ENCODE data around the gene ULK1. TPM values are rescaled to one million over a fixed set of nuclear protein-coding genes. Genes with fewer than 3 reads are reported as not detected.
A peak's percentile ranks its signal among the peaks of the same experiment; 100 is the strongest.

The ULK1 gene
- total RNA-seq, 1 experiment from 2014 or later: 21.7 TPM

DNA sequence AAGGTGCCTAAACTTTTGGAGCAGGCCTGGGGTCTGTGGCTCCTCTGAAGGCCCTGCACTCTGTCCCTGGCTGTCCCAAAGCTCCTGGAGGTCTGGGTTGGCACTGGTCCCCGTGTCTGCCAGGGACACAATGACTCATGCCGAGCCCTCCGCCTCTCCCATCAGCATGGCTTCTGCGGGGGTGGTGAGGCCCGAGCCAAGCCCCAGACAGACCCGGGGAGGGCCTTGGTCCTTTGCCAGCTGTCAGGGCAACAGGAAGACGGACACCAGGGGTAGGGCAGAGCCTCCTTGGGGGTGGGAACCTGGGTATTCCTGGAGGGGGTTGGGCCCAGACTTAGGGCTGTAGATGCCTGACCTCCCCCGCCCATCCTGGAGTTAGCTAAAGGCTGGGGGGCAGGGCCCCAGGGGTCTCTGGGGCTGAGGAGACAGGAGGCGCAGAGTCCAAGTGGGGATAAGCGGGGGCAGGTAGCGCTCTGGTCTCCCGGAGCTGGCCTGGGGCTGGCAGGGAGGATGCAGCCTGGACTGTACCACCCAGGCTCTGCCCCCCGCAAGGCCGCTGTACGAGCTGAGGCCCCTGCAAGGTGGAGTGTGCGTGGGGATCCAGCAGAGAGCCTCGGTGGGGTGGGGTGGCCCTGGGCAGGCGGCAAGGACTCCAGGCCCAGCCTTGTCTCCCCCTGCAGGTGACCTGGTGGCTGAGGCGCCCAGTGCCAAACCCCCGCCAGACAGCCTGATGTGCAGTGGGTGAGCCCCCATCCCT lies 18.3 kb downstream of the ULK1 start:
- no peaks in the 10 kb centered on the region for H3K9me3 Mint-ChIP-seq (ENCODE audit: unreplicated experiment)
- H3K27ac Mint-ChIP-seq (ENCODE audit: low read depth, unreplicated experiment): no peak overlapping the region
- POLR2A ChIA-PET: no interaction called here
- CTCF ChIA-PET: no interaction called here
- H3K4me1 Mint-ChIP-seq (ENCODE audit: insufficient read depth, unreplicated experiment): peaks cover 9% of the 10 kb centered on the region
- H3K36me3 Mint-ChIP-seq (ENCODE audit: insufficient read depth, unreplicated experiment): peaks cover 50% of the 10 kb centered on the region
- no TSS peak for BruUV-seq (replicated peaks)
- DNase-seq (ENCODE audit: unreplicated experiment): peak; percentile 90
- intact Hi-C loops (cut with micrococcal nuclease): no loop called here
- TF ChIP-seq CTCF (IDR thresholded peaks at IDR 0.05; ENCODE audit: unreplicated experiment): no peak
- no peak overlapping the region for H3K4me3 Mint-ChIP-seq (ENCODE audit: unreplicated experiment)
- H3K27me3 Mint-ChIP-seq (ENCODE audit: insufficient read depth, unreplicated experiment): no peaks in the 10 kb centered on the region

DNA sequence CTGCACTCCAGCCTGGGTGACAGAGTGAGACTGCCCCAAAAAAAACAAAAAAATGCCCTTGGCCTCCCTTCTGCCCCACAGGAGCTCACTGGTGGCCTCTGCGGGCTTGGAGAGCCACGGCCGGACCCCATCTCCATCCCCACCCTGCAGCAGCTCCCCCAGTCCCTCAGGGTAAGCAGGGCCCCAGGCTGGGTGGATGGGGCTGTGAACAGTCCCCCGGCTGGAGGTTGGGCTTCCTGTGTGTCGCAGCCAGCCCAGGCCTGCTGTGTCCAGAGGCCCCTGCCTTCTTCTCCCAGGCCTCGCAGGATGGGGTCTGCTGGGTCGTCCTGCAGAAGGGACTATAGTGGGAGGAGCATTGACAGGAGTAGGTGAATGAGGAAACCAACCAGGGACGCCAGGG lies 19.2 kb downstream of the ULK1 start:
- Mint-ChIP-seq H3K4me3 (ENCODE audit: unreplicated experiment) (no peak overlapping the region), H3K9me3 (ENCODE audit: unreplicated experiment) (no peaks in the 10 kb centered on the region), H3K27ac (ENCODE audit: low read depth, unreplicated experiment) (no peak overlapping the region), H3K27me3 (ENCODE audit: insufficient read depth, unreplicated experiment) (no peaks in the 10 kb centered on the region), H3K36me3 (ENCODE audit: insufficient read depth, unreplicated experiment) (peaks cover 48% of the 10 kb centered on the region), H3K4me1 (ENCODE audit: insufficient read depth, unreplicated experiment) (peaks cover 9% of the 10 kb centered on the region)
- ChIA-PET POLR2A (no interaction called here), CTCF (interaction anchor here (0.8 kb wide), 1 partner anchor 109 kb away, joined by 3 read pairs; no protein-coding TSS in a partner anchor)
- TF ChIP-seq CTCF (IDR thresholded peaks at IDR 0.05; ENCODE audit: unreplicated experiment): no peak
- no peak for DNase-seq (ENCODE audit: unreplicated experiment)
- no TSS peak for BruUV-seq (replicated peaks)
- intact Hi-C loops (cut with micrococcal nuclease): no loop called here

GRCh38 chr12:131914179-131914702 lies 19.8 kb downstream of the ULK1 start:
- ChIA-PET POLR2A (no interaction called here), CTCF (interaction anchor here (0.8 kb wide), 1 partner anchor 108 kb away, joined by 3 read pairs; no protein-coding TSS in a partner anchor)
- no peak overlapping the region for H3K27ac Mint-ChIP-seq (ENCODE audit: low read depth, unreplicated experiment)
- intact Hi-C loops (cut with micrococcal nuclease): no loop called here
- peaks cover 9% of the 10 kb centered on the region for H3K4me1 Mint-ChIP-seq (ENCODE audit: insufficient read depth, unreplicated experiment)
- BruUV-seq (replicated peaks): no TSS peak
- no peak for DNase-seq (ENCODE audit: unreplicated experiment)
- H3K36me3 Mint-ChIP-seq (ENCODE audit: insufficient read depth, unreplicated experiment): peaks cover 42% of the 10 kb centered on the region
- TF ChIP-seq CTCF (IDR thresholded peaks at IDR 0.05; ENCODE audit: unreplicated experiment): no peak
- H3K4me3 Mint-ChIP-seq (ENCODE audit: unreplicated experiment): no peak overlapping the region
- no peaks in the 10 kb centered on the region for H3K27me3 Mint-ChIP-seq (ENCODE audit: insufficient read depth, unreplicated experiment)
- H3K9me3 Mint-ChIP-seq (ENCODE audit: unreplicated experiment): no peaks in the 10 kb centered on the region

DNA sequence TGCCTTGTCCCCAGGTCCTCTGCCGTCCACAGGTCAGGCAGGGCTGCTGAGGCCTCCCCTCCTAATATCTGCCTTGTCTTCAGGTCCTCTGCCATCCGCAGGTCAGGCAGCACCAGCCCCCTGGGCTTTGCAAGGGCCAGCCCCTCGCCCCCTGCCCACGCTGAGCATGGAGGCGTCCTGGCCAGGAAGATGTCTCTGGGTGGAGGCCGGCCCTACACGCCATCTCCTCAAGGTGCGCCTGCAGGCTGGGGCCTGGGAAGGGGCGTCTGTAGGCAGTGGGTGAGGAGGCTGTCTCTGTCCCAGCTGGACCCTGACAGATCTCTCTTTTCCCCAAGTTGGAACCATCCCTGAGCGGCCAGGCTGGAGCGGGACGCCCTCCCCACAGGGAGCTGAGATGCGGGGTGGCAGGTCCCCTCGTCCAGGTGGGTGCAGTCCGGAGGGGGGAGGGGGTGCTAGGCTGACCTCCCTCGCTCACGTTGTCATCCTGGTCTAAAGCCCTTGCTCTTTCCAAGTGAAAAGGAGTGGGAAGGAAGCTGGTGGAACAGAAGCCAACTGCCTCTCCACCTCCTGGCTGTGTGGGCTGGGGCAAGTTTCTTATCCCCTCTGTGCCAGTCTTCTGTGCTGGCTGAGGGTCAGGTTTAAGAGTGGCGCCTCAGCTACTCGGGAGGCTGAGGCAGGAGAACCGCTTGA lies 20.7 kb downstream of the ULK1 start:
- Mint-ChIP-seq H3K27ac (ENCODE audit: low read depth, unreplicated experiment) (no peak overlapping the region), H3K36me3 (ENCODE audit: insufficient read depth, unreplicated experiment) (peaks cover 45% of the 10 kb centered on the region), H3K27me3 (ENCODE audit: insufficient read depth, unreplicated experiment) (no peaks in the 10 kb centered on the region), H3K4me1 (ENCODE audit: insufficient read depth, unreplicated experiment) (peaks cover 9% of the 10 kb centered on the region), H3K9me3 (ENCODE audit: unreplicated experiment) (no peaks in the 10 kb centered on the region), H3K4me3 (ENCODE audit: unreplicated experiment) (no peak overlapping the region)
- intact Hi-C loops (cut with micrococcal nuclease): no loop called here
- ChIA-PET CTCF (interaction anchor here (0.5 to 0.7 kb wide), 2 partner anchors 32 to 61 kb away, joined by 3 to 4 read pairs; no protein-coding TSS in a partner anchor), POLR2A (no interaction called here)
- no peak for DNase-seq (ENCODE audit: unreplicated experiment)
- no TSS peak for BruUV-seq (replicated peaks)
- TF ChIP-seq CTCF (IDR thresholded peaks at IDR 0.05; ENCODE audit: unreplicated experiment): no peak

Data from MCF 10A (cell line).